HG02678 (cell line): ENCODE results near the gene KLHDC4.
A peak's percentile ranks its signal among the peaks of the same experiment; 100 is the strongest.
"Not testable (repeated sequence)": the region's sequence is repeated elsewhere in the genome, so short reads cannot be mapped to it uniquely, and the experiment has no call there.

Experiments
- ATAC-seq: cut with Tn5 transposase; IDR thresholded peaks from one replicate; pipeline ENCODE4 v1.9.1; 2021; ENCODE audit warnings: mild to moderate bottlenecking, moderate library complexity; ENCODE audit not compliant: unreplicated experiment

The KLHDC4 gene

DNA sequence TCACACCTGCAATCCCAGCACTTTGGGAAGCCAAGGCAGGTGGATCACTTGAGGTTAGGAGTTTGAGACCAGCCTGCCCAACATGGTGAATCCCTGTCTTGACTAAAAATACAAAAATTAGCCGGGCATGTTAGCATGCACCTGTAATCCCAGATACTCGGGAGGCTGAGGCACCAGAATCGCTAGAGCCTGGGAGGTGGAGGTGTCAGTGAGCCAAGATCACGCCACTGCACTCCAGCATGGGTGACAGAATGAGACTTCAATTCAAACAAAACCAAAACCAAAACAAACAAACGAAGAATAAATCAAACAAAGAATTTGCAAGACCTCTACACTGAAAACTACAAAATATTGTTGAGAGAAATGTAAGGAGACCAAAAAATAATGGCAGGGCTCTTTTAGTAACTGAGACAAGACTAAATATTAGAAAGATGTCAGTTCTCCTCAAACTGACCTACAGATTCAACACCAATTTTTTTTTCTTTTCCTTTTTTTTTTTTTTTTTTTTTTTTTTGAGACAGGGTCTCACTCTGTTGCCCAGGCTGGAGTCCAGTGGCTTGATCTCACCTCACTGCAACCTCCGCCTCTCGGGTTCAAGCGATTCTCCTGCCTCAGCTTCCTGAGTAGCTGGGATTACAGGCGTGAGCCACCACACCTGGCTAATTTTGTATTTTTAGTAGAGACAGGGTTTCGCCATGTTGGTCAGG, 23.1 kb upstream of the KLHDC4 start:
- ATAC-seq = not testable (repeated sequence)

- not testable (repeated sequence) for ATAC-seq
Observed at GRCh38 chr16:87787451-87788091, 21.8 kb upstream of the KLHDC4 start.

- ATAC-seq = no peak
Observed at GRCh38 chr16:87784812-87785211, 19.0 kb upstream of the KLHDC4 start.

- no peak for ATAC-seq
Observed at GRCh38 chr16:87782033-87782432, 16.2 kb upstream of the KLHDC4 start.

DNA sequence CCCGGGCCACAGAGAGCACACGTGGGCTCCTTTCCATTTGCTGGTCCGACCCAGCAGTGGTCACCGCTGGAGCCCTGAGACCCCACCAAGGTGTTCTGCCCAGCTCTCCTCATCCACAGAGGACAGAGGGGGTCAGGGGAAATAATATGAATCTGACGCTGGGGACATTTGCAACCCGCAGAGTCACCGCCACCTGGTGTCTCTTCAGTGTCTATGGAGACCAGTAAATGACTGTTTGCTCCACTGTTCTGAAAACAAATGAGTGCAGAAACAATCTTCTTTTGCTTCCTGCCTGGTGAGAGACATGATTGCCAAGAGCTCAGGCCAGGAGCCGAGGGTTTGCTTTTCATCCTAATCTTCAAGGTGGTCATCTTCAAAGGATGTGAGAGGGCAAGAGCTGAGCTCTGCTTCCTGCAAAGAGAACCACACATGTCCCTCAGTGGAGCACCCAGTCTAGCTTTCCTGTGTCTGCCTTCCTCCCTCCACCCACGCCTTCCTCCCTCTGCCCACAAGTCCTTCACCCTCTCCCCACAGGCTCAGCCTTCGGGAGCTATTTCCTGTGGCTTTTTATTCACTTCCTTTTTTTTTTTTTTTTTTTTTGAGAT, 14.7 kb upstream of the KLHDC4 start:
- ATAC-seq = no peak

DNA sequence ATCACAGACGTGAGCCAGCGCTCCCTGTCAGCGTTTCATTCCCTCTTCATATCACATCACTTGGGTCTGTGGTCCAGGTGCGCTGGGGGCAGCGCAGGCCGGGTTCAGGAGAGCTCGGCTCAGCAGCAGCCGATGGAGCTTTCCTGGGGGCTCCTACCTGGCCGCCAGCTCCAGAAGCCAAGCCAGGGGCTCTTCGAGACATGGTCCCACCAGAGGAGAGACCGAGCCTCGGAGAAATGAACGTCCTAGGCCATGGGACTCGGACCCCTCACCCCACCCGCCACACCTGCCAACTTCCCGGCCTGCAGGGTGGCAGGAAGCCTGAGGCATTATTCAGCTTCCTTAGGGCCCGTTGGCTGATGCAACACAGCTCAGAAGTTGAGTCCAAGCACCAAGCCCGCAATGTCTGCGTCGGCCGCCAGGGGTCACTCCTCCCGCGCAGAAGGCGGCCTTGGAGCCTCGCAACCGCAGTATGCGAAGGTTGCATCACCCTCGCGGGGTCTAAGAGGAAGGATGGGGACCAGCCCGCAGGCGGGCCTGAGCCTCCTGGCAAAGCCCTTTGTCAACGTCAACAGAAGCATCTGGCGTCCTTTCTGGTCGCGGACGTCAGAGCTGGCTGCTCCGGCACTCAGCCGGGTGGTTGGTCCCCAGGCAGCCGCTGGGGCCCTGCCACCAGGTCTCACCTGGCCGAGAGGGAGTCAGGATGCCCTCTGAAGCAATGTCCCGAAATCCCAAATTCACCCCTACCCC, 13.2 kb upstream of the KLHDC4 start:
- ATAC-seq = peak; percentile 48

DNA sequence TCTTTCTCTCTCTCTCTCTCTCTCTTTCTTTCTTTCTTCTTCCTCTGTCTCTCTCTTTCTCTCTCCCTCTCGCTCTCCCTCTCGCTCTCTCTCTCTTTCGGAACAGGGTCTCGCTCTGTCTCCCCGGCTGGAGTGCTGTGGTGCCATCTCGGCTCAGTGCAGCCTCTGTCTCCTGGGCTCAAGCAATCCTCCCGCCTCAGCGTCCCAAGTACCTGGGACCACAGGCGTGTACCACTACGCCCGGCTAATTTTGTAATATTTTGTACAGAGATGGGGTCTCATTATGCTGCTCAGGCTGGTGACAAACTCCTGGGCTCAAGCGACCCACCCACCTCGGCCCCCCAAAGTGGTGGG, 12.7 kb upstream of the KLHDC4 start:
- no peak for ATAC-seq

GRCh38 chr16:87773836-87774235, 8.1 kb upstream of the KLHDC4 start:
- ATAC-seq = not testable (repeated sequence)

- ATAC-seq = not testable (repeated sequence)
Observed at GRCh38 chr16:87767456-87767855, 1.7 kb upstream of the KLHDC4 start.

- no peak for ATAC-seq
Observed at GRCh38 chr16:87766485-87766797, 655 bp upstream of the KLHDC4 start.

- peak; percentile 27 for ATAC-seq
Observed at GRCh38 chr16:87765473-87765775, 362 bp downstream of the KLHDC4 start.

DNA sequence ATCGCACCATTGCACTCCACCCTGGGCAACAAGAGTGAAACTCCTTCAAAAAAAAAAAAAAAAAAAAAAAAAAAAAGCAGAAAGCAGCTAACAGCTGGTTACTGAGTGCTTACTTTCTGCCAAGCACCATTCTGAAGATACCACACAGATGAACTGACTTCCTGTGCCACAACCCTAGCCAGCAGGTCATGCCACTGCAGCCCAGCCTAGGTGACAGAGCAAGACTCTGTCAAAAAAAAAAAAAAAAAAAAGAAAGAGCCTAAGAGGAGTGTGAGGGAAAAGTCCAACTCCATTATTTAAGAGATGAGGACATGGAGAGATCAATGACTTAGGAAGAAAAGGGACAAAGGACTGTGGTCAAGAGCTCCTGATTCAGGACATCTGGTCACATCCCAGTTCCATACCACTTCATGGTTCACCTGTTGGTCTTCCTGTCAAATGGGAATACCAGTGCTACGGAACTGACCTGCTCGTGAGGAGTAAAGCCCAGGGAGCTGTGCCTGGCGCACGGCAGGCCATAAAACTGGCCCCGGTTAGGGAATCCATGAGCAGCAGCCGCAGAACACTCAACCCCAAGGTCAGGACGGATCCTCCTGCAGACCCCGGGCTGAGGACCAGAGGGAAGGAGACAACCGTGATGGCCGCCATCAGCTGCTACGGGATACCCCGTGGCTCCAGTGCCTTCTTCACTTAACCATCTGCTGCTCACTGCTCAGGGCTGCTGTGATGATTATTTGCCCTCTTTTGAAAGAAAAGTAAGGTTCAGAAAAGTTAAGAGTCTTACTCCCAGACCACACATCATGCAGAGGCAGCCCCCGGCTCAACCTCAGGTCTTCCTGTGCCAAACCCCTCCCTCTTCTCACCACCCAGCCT, 950 bp downstream of the KLHDC4 start:
- ATAC-seq = no peak

GRCh38 chr16:87762620-87763019, 3.2 kb downstream of the KLHDC4 start:
- no peak for ATAC-seq

GRCh38 chr16:87762071-87762571, 3.7 kb downstream of the KLHDC4 start:
- no peak for ATAC-seq

DNA sequence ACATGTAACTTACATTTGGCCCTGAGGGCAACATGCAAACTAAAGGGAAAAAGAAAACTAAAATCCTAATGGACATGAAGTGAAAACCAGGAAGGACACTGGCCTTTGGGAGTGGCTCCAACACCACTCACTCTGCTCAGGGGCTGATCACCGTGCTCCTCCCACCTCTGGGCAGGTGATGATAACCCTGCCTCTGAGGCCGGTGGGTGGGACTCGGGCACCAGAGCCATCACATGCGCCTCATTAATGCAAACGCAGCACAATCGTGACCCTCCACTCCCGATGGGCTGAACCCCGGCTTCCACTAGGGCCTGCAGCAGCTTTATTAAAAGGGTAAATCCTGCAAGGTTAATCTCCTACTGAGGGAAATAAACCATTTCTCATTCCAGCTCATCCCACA, 4.7 kb downstream of the KLHDC4 start:
- no peak for ATAC-seq

- ATAC-seq = no peak
Observed at GRCh38 chr16:87757841-87758426, 7.9 kb downstream of the KLHDC4 start.

DNA sequence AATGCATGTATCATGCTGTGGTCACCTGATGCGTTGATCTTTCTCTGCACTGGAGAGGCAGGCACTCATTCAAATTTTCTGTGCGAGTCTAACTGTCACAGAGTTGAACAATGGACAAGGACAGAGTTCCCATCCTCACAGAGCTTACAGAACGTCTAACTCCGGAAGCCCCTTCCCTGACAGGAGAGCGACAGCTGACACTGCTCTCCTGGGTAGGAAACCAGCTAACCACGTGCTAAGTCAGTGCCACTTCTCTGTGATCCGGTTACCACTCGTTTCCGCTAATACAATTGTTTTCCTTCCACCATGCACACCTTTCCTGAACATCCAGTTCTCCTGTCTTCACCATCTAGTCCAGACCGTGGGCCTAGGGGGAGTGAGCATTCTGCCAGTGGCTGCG, 11.3 kb downstream of the KLHDC4 start:
- ATAC-seq = no peak

DNA sequence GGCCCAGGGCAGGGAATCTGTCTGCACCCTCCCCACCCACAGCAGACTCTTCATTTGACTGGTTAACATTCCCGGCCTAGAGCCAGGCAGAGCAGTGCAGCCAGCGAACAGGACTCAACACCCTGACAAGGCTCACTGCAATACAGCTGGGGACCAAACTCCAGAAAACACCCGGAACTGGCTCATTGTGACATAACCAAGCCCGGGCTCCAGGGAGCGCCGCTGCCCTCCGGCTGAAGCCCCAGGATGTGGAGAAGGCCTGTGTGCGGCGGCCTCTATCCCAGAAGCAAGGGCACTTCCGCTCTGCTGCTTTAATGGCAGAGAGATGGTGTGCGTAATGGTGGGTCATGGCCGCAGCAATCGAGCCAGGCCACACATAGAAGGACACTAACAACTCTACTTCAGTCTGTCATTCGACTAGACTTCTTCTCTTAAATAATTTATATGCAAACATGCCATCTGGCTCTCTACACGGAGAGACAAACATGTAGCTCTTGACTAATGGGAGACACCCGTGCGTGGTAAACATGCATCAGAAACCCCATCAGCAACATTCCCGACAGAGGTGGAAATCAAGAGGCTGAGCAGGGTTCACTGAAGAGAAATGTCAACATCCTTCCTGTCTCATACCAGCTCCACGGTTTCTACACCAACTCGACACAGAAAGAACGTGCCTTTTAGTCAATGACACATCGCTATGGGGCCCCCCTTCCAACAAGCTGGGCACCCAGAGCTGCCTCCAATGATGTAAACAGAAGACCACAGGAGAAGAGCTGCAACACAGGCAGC, 18.0 kb downstream of the KLHDC4 start:
- ATAC-seq = no peak

- no peak for ATAC-seq
Observed at GRCh38 chr16:87746178-87746577, 19.6 kb downstream of the KLHDC4 start.
